SH-SY5Y (cell line): ENCODE measurements around the gene LAMC1.

Source experiments
- GATA2 ChIP-seq: IDR thresholded peaks from 2 replicates; pipeline ENCODE4 v1.6.1; 2011; ENCODE audit warnings: mild to moderate bottlenecking, low read depth, low read length
- GATA3 ChIP-seq: IDR thresholded peaks from 2 replicates; pipeline ENCODE4 v1.6.1; 2011; ENCODE audit warnings: low read depth, mild to moderate bottlenecking, low read length, moderate library complexity

GRCh38 chr1:183131166-183131565 is 107.9 kb downstream of the LAMC1 start:
- TF ChIP-seq GATA3 (no peak), GATA2 (no peak)
